Esophagus squamous epithelium (tissue), 5 donors: Measurements from ENCODE around the gene SIRPA. TPM values are rescaled to one million over a fixed set of nuclear protein-coding genes. Genes with fewer than 3 reads are reported as not detected.

Source experiments
- DNase-seq: peaks from one replicate; lab custom pipeline; 2025; lab: John Stamatoyannopoulos, UW
- H3K27ac ChIP-seq, 4 donors: fragments of 200-600 bp; sonication (generic); one replicate each; pipeline ENCODE4 v1.5.1; 2016 to 2019; ENCODE audit warnings: mild to moderate bottlenecking in 1 of 4
- H3K27me3 ChIP-seq, 4 donors: fragments of 200-600 bp; sonication (generic); 1 replicate in 3 of 4; 2 replicates in 1 of 4; pipeline versions ENCODE4 v1.5.1 to v1.6.0; 2017 to 2021; ENCODE audit warnings: antibody characterized with exemption in 1 of 4
- H3K36me3 ChIP-seq, 3 donors: fragments of 200-600 bp; sonication (generic); one replicate each; pipeline ENCODE4 v1.5.1; 2016 to 2019
- H3K4me1 ChIP-seq, 3 donors: fragments of 200-600 bp; sonication (generic); one replicate each; pipeline ENCODE4 v1.5.1; 2017 to 2019
- H3K4me3 ChIP-seq, 4 donors: fragments of 200-600 bp; sonication (generic); 1 replicate in 3 of 4; 2 replicates in 1 of 4; pipeline ENCODE4 v1.5.1; 2016 to 2019; ENCODE audit warnings: mild to moderate bottlenecking in 2 of 4, moderate library complexity in 1 of 4
- H3K9me3 ChIP-seq, 3 donors: fragments of 200-600 bp; sonication (generic); one replicate each; pipeline ENCODE4 v1.5.1; 2016 to 2019
- CTCF ChIP-seq, 6 experiments: fragments of 450-650 bp in 4 of 6; fragments of 200-600 bp in 2 of 6; sonication (generic) in 2 of 6; IDR thresholded peaks; one replicate each; pipeline ENCODE4 v1.5.1; 2016 to 2019; ENCODE audit warnings: antibody characterized with exemption in 6 of 6, mild to moderate bottlenecking in 4 of 6, moderate library complexity in 4 of 6
- POLR2A ChIP-seq, 4 donors: fragments of 450-650 bp; IDR thresholded peaks; one replicate each; pipeline ENCODE4 v1.6.1; 2017; ENCODE audit warnings: antibody characterized with exemption in 4 of 4, mild to moderate bottlenecking in 4 of 4, moderate library complexity in 3 of 4
- WGBS, 2 donors: methylation state at CpG; one replicate each; pipeline ENCODE4 v1.1.5; 2018; 5-methylcytosine and 5-hydroxymethylcytosine counted together
- intact Hi-C: fragments of 100-400 bp; cut with DNase I; formaldehyde crosslinking; loops from one replicate; pipeline ENCODE4 v1.15.0; 2022
- total RNA-seq, 4 donors: library from RNA; depleted of rRNA; stranded (reverse); fragments of >200 nt; gene quantifications; one replicate each; pipeline ENCODE4 v1.1.0, GENCODE V29; 2016
- donor health status: DM: yes; HTN: yes; CAD: no.

SIRPA gene
- total RNA-seq, 4 donors from 2014 or later = 9.3 to 23.4 (median 20.1) TPM

- 38 to 45% methylated on average over 6 to 14 of the region's 14 CpGs for WGBS, 2 donors
- Histone ChIP-seq H3K4me3 (no peak overlapping the region), H3K27ac (peak overlapping the region in 1 of 4 donors; percentile 63), H3K4me1 (peaks cover 11 to 65% (median 33%) of the 10 kb centered on the region in 3 donors), H3K9me3 (no peaks in the 10 kb centered on the region), H3K27me3 (peaks cover 0 to 9% (median 0%) of the 10 kb centered on the region in 4 donors), H3K36me3 (no peaks in the 10 kb centered on the region)
- no peak for TF ChIP-seq POLR2A (IDR thresholded peaks at IDR 0.05)
- TF ChIP-seq CTCF (IDR thresholded peaks at IDR 0.05) = peak in 1 of 6 experiments; percentile 14
- no peak for DNase-seq
- intact Hi-C loops = loop anchor here (10.0 kb wide), 1 partner anchor 86 kb away; no protein-coding TSS in a partner anchor
Observed at GRCh38 chr20:1890469-1891262, 4.5 kb upstream of the SIRPA start.

- peaks cover 0 to 5% (median 0%) of the 10 kb centered on the region in 4 donors for H3K27me3 ChIP-seq
Observed at GRCh38 chr20:1891263-1892118, 3.7 kb upstream of the SIRPA start.

GRCh38 chr20:1892119-1892385 lies 3.2 kb upstream of the SIRPA start:
- DNase-seq = no peak
- no peak overlapping the region for H3K27ac ChIP-seq
- H3K4me1 ChIP-seq = peaks cover 22 to 72% (median 36%) of the 10 kb centered on the region in 3 donors
- no peak overlapping the region for H3K4me3 ChIP-seq
- intact Hi-C loops = loop anchor here (10.0 kb wide), 1 partner anchor 87 kb away; no protein-coding TSS in a partner anchor
- peaks cover 0 to 5% (median 0%) of the 10 kb centered on the region in 4 donors for H3K27me3 ChIP-seq
- TF ChIP-seq POLR2A (IDR thresholded peaks at IDR 0.05) = no peak
- no peak for TF ChIP-seq CTCF (IDR thresholded peaks at IDR 0.05)
- WGBS, 2 donors = 86 to 89% methylated on average over 1 of the region's 1 CpG
- no peaks in the 10 kb centered on the region for H3K36me3 ChIP-seq
- H3K9me3 ChIP-seq = no peaks in the 10 kb centered on the region

More at GRCh38 chr20:1891263-1892118, 3.7 kb upstream of the SIRPA start:
- no peak for DNase-seq
- Histone ChIP-seq H3K4me3 (no peak overlapping the region), H3K9me3 (no peaks in the 10 kb centered on the region), H3K4me1 (peaks cover 18 to 72% (median 33%) of the 10 kb centered on the region in 3 donors), H3K27ac (no peak overlapping the region), H3K36me3 (no peaks in the 10 kb centered on the region)
- 72 to 81% methylated on average over 12 to 17 of the region's 17 CpGs for WGBS, 2 donors
- TF ChIP-seq CTCF (IDR thresholded peaks at IDR 0.05) (no peak), POLR2A (IDR thresholded peaks at IDR 0.05) (no peak)
- intact Hi-C loops = loop anchor here (10.0 kb wide), 1 partner anchor 87 kb away; no protein-coding TSS in a partner anchor

- intact Hi-C loops = loop anchor here (10.0 kb wide), 1 partner anchor 89 kb away; no protein-coding TSS in a partner anchor
- H3K4me1 ChIP-seq = peaks cover 32 to 83% (median 51%) of the 10 kb centered on the region in 3 donors
Observed at GRCh38 chr20:1893721-1894470, 1.3 kb upstream of the SIRPA start.

More at GRCh38 chr20:1893721-1894470, 1.3 kb upstream of the SIRPA start:
- no peak for DNase-seq
- 21 to 32% methylated on average over 18 to 23 of the region's 54 CpGs for WGBS, 2 donors
- TF ChIP-seq CTCF (IDR thresholded peaks at IDR 0.05) (no peak), POLR2A (IDR thresholded peaks at IDR 0.05) (no peak)
- H3K36me3 ChIP-seq = no peaks in the 10 kb centered on the region
- H3K9me3 ChIP-seq = no peaks in the 10 kb centered on the region
- peaks cover 0 to 5% (median 0%) of the 10 kb centered on the region in 4 donors for H3K27me3 ChIP-seq
- H3K27ac ChIP-seq = peak overlapping the region; percentile 89 to 98 (median 93)
- peak overlapping the region; percentile 48 to 74 (median 68) for H3K4me3 ChIP-seq
